CD4-positive, alpha-beta T cell treated with Interferon gamma for 1 hour (primary cell): ENCODE measurements around the gene SLC10A2.

Experiments
- DNase-seq: peaks from one replicate; pipeline ENCODE4 v3.0.0-alpha.2; 2020

The SLC10A2 gene

GRCh38 chr13:103044056-103044455 lies 22.2 kb downstream of the SLC10A2 start:
- DNase-seq, result no peak

- DNase-seq, result no peak
Measured at GRCh38 chr13:103040006-103040405, 26.2 kb downstream of the SLC10A2 start.

GRCh38 chr13:103039183-103039582 lies 27.0 kb downstream of the SLC10A2 start:
- DNase-seq, result no peak

GRCh38 chr13:103036268-103036667 lies 29.9 kb downstream of the SLC10A2 start:
- no peak for DNase-seq

- DNase-seq, result no peak
Measured at GRCh38 chr13:103033999-103034398, 32.2 kb downstream of the SLC10A2 start.

GRCh38 chr13:103031332-103031873 lies 34.8 kb downstream of the SLC10A2 start:
- no peak for DNase-seq

GRCh38 chr13:103030776-103031175 lies 35.4 kb downstream of the SLC10A2 start:
- no peak for DNase-seq

GRCh38 chr13:103029798-103030197 lies 36.4 kb downstream of the SLC10A2 start:
- DNase-seq, result no peak

- no peak for DNase-seq
Measured at GRCh38 chr13:103022336-103022735, 43.9 kb downstream of the SLC10A2 start.

GRCh38 chr13:103018556-103018955 lies 47.7 kb downstream of the SLC10A2 start:
- DNase-seq, result no peak

- DNase-seq, result no peak
Measured at GRCh38 chr13:103012646-103013045, 53.6 kb downstream of the SLC10A2 start.

GRCh38 chr13:103009051-103009840 lies 57.0 kb downstream of the SLC10A2 start:
- no peak for DNase-seq

- DNase-seq, result no peak
Measured at GRCh38 chr13:103007427-103007762, 58.8 kb downstream of the SLC10A2 start.

GRCh38 chr13:103006641-103007426 lies 59.4 kb downstream of the SLC10A2 start:
- DNase-seq, result no peak

GRCh38 chr13:103004661-103005345 lies 61.4 kb downstream of the SLC10A2 start:
- DNase-seq, result no peak

GRCh38 chr13:103003631-103004030 lies 62.6 kb downstream of the SLC10A2 start:
- DNase-seq, result no peak

GRCh38 chr13:103002279-103002678 lies 63.9 kb downstream of the SLC10A2 start:
- no peak for DNase-seq

- no peak for DNase-seq
Measured at GRCh38 chr13:103000157-103000556, 66.1 kb downstream of the SLC10A2 start.

GRCh38 chr13:102999499-102999898 lies 66.7 kb downstream of the SLC10A2 start:
- no peak for DNase-seq
